Measurements from ENCODE around the gene CARD9. TPM values are rescaled to one million over a fixed set of nuclear protein-coding genes. Genes with fewer than 3 reads are reported as not detected.

CARD9 gene
- total RNA-seq, 1 donor from 2014 or later = 9.2 TPM

GRCh38 chr9:136349546-136349945 is 23.9 kb downstream of the CARD9 start:
- no peaks in the 10 kb centered on the region for H3K9me3 Mint-ChIP-seq
- no peaks in the 10 kb centered on the region for H3K27me3 Mint-ChIP-seq
- DNase-seq = no peak
- H3K36me3 Mint-ChIP-seq (ENCODE audit: low read depth) = no peaks in the 10 kb centered on the region
- H3K4me3 Mint-ChIP-seq = no peak overlapping the region
- no peaks in the 10 kb centered on the region for H3K4me1 Mint-ChIP-seq
- intact Hi-C loops (cut with micrococcal nuclease) = no loop called here
- H3K27ac Mint-ChIP-seq = no peak overlapping the region

DNA sequence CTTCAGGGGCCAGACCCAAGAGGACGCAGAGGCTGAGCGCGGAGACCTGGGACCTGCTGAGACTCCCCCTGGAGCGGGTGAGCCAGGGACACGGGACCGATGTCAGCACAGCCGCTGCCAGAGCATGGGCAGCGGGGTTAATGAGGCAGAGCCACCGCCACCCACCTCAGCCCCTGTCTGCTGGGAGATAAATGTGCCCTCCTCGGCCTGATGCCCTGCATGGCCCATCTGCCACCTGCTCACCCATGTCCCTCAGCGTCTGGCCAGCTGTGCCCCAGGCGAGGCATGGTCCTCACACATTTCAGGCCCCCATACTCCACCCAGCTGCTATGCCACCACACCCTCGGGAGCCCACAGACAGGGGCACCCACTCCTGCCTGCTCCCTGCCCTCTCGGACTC is 24.8 kb downstream of the CARD9 start:
- Mint-ChIP-seq H3K36me3 (ENCODE audit: low read depth) (no peaks in the 10 kb centered on the region), H3K9me3 (no peaks in the 10 kb centered on the region), H3K4me3 (no peak overlapping the region), H3K27me3 (no peaks in the 10 kb centered on the region), H3K4me1 (no peaks in the 10 kb centered on the region), H3K27ac (no peak overlapping the region)
- DNase-seq = no peak
- intact Hi-C loops (cut with micrococcal nuclease) = no loop called here

DNA sequence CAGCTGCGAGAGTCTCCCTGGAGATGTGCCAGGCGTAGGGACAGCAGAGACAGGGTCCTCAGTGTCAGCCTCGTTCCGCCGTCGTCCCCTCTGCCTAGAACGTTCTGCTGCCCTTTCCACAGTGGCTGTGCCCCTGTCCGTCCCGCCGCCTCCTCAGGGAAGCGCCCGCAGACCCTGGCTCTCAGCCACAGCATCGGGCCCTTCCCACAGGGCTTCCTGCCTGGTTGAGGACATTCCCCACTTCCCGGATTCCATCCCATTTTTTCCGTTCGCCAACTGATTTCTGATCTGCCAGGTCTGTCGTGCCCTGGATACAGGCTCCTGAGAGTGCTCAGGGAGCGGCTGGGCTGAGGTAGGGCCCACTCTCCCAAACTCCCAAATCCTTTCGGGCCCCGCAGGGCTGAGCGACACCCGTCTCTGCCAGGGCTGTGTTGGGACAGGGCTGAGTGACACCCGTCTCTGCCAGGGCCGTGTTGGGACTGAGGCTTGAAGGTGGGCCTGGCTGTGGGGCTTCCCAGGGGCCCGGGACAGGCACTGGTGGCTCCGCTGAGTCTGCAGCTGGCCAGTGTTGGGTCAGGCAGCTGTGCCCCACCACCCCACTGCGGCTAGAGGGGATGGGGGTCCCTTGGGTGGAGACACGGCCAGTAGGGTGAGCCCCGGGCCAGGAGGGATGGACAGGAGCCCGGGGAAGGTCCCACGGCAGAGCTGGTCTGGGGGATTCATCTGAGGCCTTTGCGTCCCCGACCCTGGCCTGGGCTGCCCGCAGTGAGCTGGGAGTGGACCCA is 25.8 kb downstream of the CARD9 start:
- intact Hi-C loops (cut with micrococcal nuclease) = no loop called here
- Mint-ChIP-seq H3K4me1 (no peaks in the 10 kb centered on the region), H3K36me3 (ENCODE audit: low read depth) (no peaks in the 10 kb centered on the region), H3K27ac (no peak overlapping the region), H3K27me3 (no peaks in the 10 kb centered on the region), H3K4me3 (no peak overlapping the region), H3K9me3 (no peaks in the 10 kb centered on the region)
- no peak for DNase-seq

GRCh38 chr9:136346927-136347465 is 26.5 kb downstream of the CARD9 start:
- Mint-ChIP-seq H3K4me3 (no peak overlapping the region), H3K27me3 (no peaks in the 10 kb centered on the region), H3K36me3 (ENCODE audit: low read depth) (no peaks in the 10 kb centered on the region), H3K4me1 (no peaks in the 10 kb centered on the region), H3K27ac (no peak overlapping the region), H3K9me3 (no peaks in the 10 kb centered on the region)
- intact Hi-C loops (cut with micrococcal nuclease) = no loop called here
- no peak for DNase-seq

- no peaks in the 10 kb centered on the region for H3K4me1 Mint-ChIP-seq
- intact Hi-C loops (cut with micrococcal nuclease) = no loop called here
- no peaks in the 10 kb centered on the region for H3K36me3 Mint-ChIP-seq (ENCODE audit: low read depth)
- no peaks in the 10 kb centered on the region for H3K27me3 Mint-ChIP-seq
- no peak overlapping the region for H3K4me3 Mint-ChIP-seq
- H3K9me3 Mint-ChIP-seq = no peaks in the 10 kb centered on the region
- H3K27ac Mint-ChIP-seq = no peak overlapping the region
- DNase-seq = no peak
Observed at GRCh38 chr9:136346157-136346481, 27.4 kb downstream of the CARD9 start.

- no peaks in the 10 kb centered on the region for H3K36me3 Mint-ChIP-seq (ENCODE audit: low read depth)
- intact Hi-C loops (cut with micrococcal nuclease) = no loop called here
- no peak overlapping the region for H3K27ac Mint-ChIP-seq
- no peaks in the 10 kb centered on the region for H3K9me3 Mint-ChIP-seq
- no peak overlapping the region for H3K4me3 Mint-ChIP-seq
- no peaks in the 10 kb centered on the region for H3K4me1 Mint-ChIP-seq
- H3K27me3 Mint-ChIP-seq = no peaks in the 10 kb centered on the region
- no peak for DNase-seq
Observed at GRCh38 chr9:136345281-136346156, 27.9 kb downstream of the CARD9 start.

GRCh38 chr9:136344544-136345280 is 28.8 kb downstream of the CARD9 start:
- H3K4me3 Mint-ChIP-seq = no peak overlapping the region
- no peaks in the 10 kb centered on the region for H3K9me3 Mint-ChIP-seq
- H3K27ac Mint-ChIP-seq = no peak overlapping the region
- no peaks in the 10 kb centered on the region for H3K27me3 Mint-ChIP-seq
- DNase-seq = no peak
- H3K4me1 Mint-ChIP-seq = no peaks in the 10 kb centered on the region
- intact Hi-C loops (cut with micrococcal nuclease) = no loop called here
- no peaks in the 10 kb centered on the region for H3K36me3 Mint-ChIP-seq (ENCODE audit: low read depth)

DNA sequence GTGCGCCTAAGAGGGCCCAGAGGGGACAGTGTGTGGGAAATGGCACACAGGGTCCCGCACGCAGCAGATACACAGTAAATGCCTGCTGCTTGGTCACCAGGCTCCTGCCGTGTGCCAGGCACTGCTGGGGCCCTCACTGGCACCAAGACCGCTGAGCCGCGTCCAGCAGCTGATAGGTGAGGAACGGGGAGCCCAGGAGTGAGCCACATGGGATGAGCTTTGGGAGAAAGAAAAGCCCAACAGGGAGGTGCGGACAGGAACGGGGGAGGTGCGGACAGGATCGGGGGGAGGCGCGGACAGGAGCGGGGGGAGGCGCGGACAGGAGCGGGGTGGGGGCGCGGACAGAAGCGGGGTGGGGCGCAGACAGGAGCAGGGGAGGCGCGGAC is 29.6 kb downstream of the CARD9 start:
- intact Hi-C loops (cut with micrococcal nuclease) = no loop called here

GRCh38 chr9:136343121-136343883 is 30.2 kb downstream of the CARD9 start:
- Mint-ChIP-seq H3K9me3 (no peaks in the 10 kb centered on the region), H3K36me3 (ENCODE audit: low read depth) (no peaks in the 10 kb centered on the region), H3K4me1 (no peaks in the 10 kb centered on the region), H3K4me3 (no peak overlapping the region), H3K27ac (no peak overlapping the region), H3K27me3 (no peaks in the 10 kb centered on the region)
- intact Hi-C loops (cut with micrococcal nuclease) = no loop called here
- no peak for DNase-seq

More for the DNA sequence above, 29.6 kb downstream of the CARD9 start:
- Mint-ChIP-seq H3K4me1 (no peaks in the 10 kb centered on the region), H3K36me3 (ENCODE audit: low read depth) (no peaks in the 10 kb centered on the region), H3K27me3 (no peaks in the 10 kb centered on the region), H3K27ac (no peak overlapping the region), H3K4me3 (no peak overlapping the region), H3K9me3 (no peaks in the 10 kb centered on the region)
- no peak for DNase-seq

DNA sequence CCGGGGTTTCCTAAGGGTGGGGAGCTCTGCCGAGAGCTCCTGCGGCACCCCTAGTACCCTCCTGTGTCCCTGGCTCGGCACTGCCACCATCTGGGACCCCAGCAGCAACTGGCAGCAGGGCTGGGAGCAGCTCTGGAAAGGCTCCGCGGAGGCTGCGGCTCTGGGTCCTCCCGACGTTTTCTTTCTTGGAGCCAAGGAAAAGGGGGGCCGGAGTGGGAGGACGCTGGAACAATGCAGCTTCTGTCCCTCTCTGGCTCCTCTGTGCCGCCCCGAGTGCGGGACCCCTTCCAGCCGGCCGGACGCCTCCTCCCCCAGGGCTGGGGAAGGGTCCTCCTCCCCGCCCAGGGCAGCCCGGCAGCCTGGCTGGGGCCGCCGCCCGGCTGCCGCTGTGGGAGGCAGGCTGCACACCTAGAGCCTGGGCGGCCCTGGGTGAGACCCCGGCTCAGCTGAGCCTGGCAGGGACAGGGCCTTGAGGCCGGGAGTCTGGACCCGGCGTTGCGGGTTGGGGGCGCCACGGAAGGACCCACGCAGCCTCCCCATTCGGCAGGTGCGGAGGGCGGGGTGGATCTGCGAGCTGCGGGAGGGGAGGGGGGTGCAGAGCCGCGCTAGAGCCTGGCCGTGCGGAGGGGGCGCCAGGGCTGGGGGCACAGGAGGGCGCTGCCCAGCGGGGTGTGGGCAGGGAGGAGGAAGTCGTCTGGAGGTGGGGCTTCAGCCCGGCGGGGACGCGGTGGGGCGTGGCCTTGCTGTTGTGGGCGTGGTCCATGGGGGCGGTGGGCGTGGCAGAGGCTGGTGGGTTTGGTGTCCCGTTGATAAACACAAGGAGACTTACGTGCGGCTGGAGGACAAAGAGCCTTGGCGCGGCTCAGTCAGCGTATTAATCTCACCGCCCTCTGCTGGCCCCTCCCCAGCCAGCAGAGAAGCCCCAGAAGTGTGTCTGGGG is 31.0 kb downstream of the CARD9 start:
- peak; percentile 92 for DNase-seq
- no peaks in the 10 kb centered on the region for H3K27me3 Mint-ChIP-seq
- intact Hi-C loops (cut with micrococcal nuclease) = no loop called here

GRCh38 chr9:136341769-136342168 is 31.7 kb downstream of the CARD9 start:
- intact Hi-C loops (cut with micrococcal nuclease) = no loop called here
- no peaks in the 10 kb centered on the region for H3K4me1 Mint-ChIP-seq
- no peak for DNase-seq
- H3K9me3 Mint-ChIP-seq = no peaks in the 10 kb centered on the region
- no peaks in the 10 kb centered on the region for H3K36me3 Mint-ChIP-seq (ENCODE audit: low read depth)
- H3K4me3 Mint-ChIP-seq = no peak overlapping the region
- H3K27me3 Mint-ChIP-seq = no peaks in the 10 kb centered on the region
- no peak overlapping the region for H3K27ac Mint-ChIP-seq

More for the DNA sequence above, 31.0 kb downstream of the CARD9 start:
- Mint-ChIP-seq H3K9me3 (no peaks in the 10 kb centered on the region), H3K36me3 (ENCODE audit: low read depth) (no peaks in the 10 kb centered on the region), H3K27ac (no peak overlapping the region), H3K4me1 (no peaks in the 10 kb centered on the region), H3K4me3 (peak overlapping the region; percentile 23)

- no peaks in the 10 kb centered on the region for H3K27me3 Mint-ChIP-seq
- no peak overlapping the region for H3K27ac Mint-ChIP-seq
- no peaks in the 10 kb centered on the region for H3K9me3 Mint-ChIP-seq
- no peaks in the 10 kb centered on the region for H3K4me1 Mint-ChIP-seq
- H3K36me3 Mint-ChIP-seq (ENCODE audit: low read depth) = no peaks in the 10 kb centered on the region
- DNase-seq = no peak
- intact Hi-C loops (cut with micrococcal nuclease) = no loop called here
- H3K4me3 Mint-ChIP-seq = no peak overlapping the region
Observed at GRCh38 chr9:136341042-136341655, 32.3 kb downstream of the CARD9 start.
